ENCODE results near the gene DAZL. TPM values are rescaled to one million over a fixed set of nuclear protein-coding genes. Genes with fewer than 3 reads are reported as not detected.

Gene DAZL
- total RNA-seq, 6 experiments from 2014 or later = not detected

GRCh38 chr3:16543242-16543864 lies 61.9 kb downstream of the DAZL start:
- Mint-ChIP-seq H3K9me3 (no peaks in the 10 kb centered on the region), H3K27me3 (ENCODE audit: insufficient read depth) (peaks cover 36% of the 10 kb centered on the region), H3K4me3 (no peak overlapping the region), H3K36me3 (ENCODE audit: low read depth) (no peaks in the 10 kb centered on the region), H3K27ac (no peak overlapping the region), H3K4me1 (ENCODE audit: low read depth) (peaks cover 2% of the 10 kb centered on the region)
- TF ChIP-seq CTCF (IDR thresholded peaks at IDR 0.05) = no peak
- no peak for DNase-seq

GRCh38 chr3:16538507-16538906 lies 66.7 kb downstream of the DAZL start:
- H3K9me3 Mint-ChIP-seq = no peaks in the 10 kb centered on the region
- peaks cover 38% of the 10 kb centered on the region for H3K27me3 Mint-ChIP-seq (ENCODE audit: insufficient read depth)
- H3K27ac Mint-ChIP-seq = no peak overlapping the region
- H3K36me3 Mint-ChIP-seq (ENCODE audit: low read depth) = no peaks in the 10 kb centered on the region
- DNase-seq = no peak
- no peak for TF ChIP-seq CTCF (IDR thresholded peaks at IDR 0.05)
- H3K4me1 Mint-ChIP-seq (ENCODE audit: low read depth) = no peaks in the 10 kb centered on the region
- no peak overlapping the region for H3K4me3 Mint-ChIP-seq

- H3K27ac Mint-ChIP-seq = no peak overlapping the region
- no peak for DNase-seq
- no peak for TF ChIP-seq CTCF (IDR thresholded peaks at IDR 0.05)
- no peaks in the 10 kb centered on the region for H3K4me1 Mint-ChIP-seq (ENCODE audit: low read depth)
- no peaks in the 10 kb centered on the region for H3K36me3 Mint-ChIP-seq (ENCODE audit: low read depth)
- no peak overlapping the region for H3K4me3 Mint-ChIP-seq
- H3K9me3 Mint-ChIP-seq = no peaks in the 10 kb centered on the region
- H3K27me3 Mint-ChIP-seq (ENCODE audit: insufficient read depth) = peaks cover 30% of the 10 kb centered on the region
These were observed 68.2 kb downstream of the DAZL start for GRCh38 chr3:16536996-16537395.

Other genes starting within 250 kb of the DAZL start
- gene RFTN1, start 91.7 kb downstream of the DAZL start, total RNA-seq (2021; fragmentation: NEBNext Ultra II Directional; extraction: Animal tissue kit (Norgen Biotek cat#: 25700)) = 10 to 100 TPM; 53.4 to 62.4 (median 57.4) TPM